GM06990 (cell line): Measurements from ENCODE around the gene C3orf20.

Source experiments
- DNase-seq: peaks from one replicate; pipeline ENCODE4 v3.0.0-alpha.2; 2011; ENCODE audit not compliant: insufficient read length; ENCODE audit errors: extremely low read depth
- H3K27me3 ChIP-seq: replicated peaks from 2 replicates; pipeline ENCODE4 v1.6.0; 2011; ENCODE audit warnings: low read length; ENCODE audit not compliant: control insufficient read depth, insufficient read depth
- H3K36me3 ChIP-seq: 2 replicates; pipeline ENCODE4 v1.5.1; 2011; ENCODE audit warnings: low read length; ENCODE audit not compliant: control insufficient read depth, insufficient read depth
- H3K4me3 ChIP-seq: replicated peaks from 2 replicates; pipeline ENCODE4 v1.5.1; 2011; ENCODE audit warnings: low read depth, mild to moderate bottlenecking, control low read depth, low read length
- CTCF ChIP-seq: IDR thresholded peaks from 2 replicates; pipeline ENCODE4 v1.5.1; 2011; ENCODE audit warnings: low read length, control low read depth, mild to moderate bottlenecking, inconsistent platforms; ENCODE audit not compliant: insufficient read depth, poor library complexity, severe bottlenecking

Gene C3orf20

GRCh38 chr3:14792691-14793121, 117.8 kb downstream of the C3orf20 start:
- H3K27me3 ChIP-seq, result no peaks in the 10 kb centered on the region
- no peak for DNase-seq
- no peak overlapping the region for H3K4me3 ChIP-seq
- H3K36me3 ChIP-seq, result no peaks in the 10 kb centered on the region
- no peak for TF ChIP-seq CTCF

- no peak for TF ChIP-seq CTCF
These were observed 118.4 kb downstream of the C3orf20 start for GRCh38 chr3:14793126-14793857.

GRCh38 chr3:14793858-14794234, 118.9 kb downstream of the C3orf20 start:
- Histone ChIP-seq H3K4me3 (no peak overlapping the region), H3K27me3 (no peaks in the 10 kb centered on the region), H3K36me3 (no peaks in the 10 kb centered on the region)
- no peak for DNase-seq
- no peak for TF ChIP-seq CTCF

More at GRCh38 chr3:14793126-14793857, 118.4 kb downstream of the C3orf20 start:
- H3K27me3 ChIP-seq, result no peaks in the 10 kb centered on the region
- H3K36me3 ChIP-seq, result no peaks in the 10 kb centered on the region
- H3K4me3 ChIP-seq, result no peak overlapping the region
- no peak for DNase-seq

- H3K4me3 ChIP-seq, result no peak overlapping the region
- no peaks in the 10 kb centered on the region for H3K27me3 ChIP-seq
- TF ChIP-seq CTCF, result no peak
- H3K36me3 ChIP-seq, result no peaks in the 10 kb centered on the region
- DNase-seq, result no peak
These were observed 119.5 kb downstream of the C3orf20 start for GRCh38 chr3:14794435-14794834.

GRCh38 chr3:14795996-14796395, 121.1 kb downstream of the C3orf20 start:
- Histone ChIP-seq H3K4me3 (no peak overlapping the region), H3K36me3 (no peaks in the 10 kb centered on the region), H3K27me3 (no peaks in the 10 kb centered on the region)
- TF ChIP-seq CTCF, result no peak
- DNase-seq, result no peak
